Testis (tissue), 2 donors: ENCODE data around the gene CBY1.

Experiments used
- CTCF ChIP-seq, 3 experiments: fragments of 450-650 bp in 2 of 3; fragments of 200-600 bp in 1 of 3; sonication (generic) in 1 of 3; IDR thresholded peaks; one replicate each; pipeline ENCODE4 v1.5.1; 2016 to 2019; ENCODE audit warnings: antibody characterized with exemption in 3 of 3, mild to moderate bottlenecking in 2 of 3, moderate library complexity in 1 of 3
- POLR2A ChIP-seq: fragments of 450-650 bp; IDR thresholded peaks from one replicate; pipeline ENCODE4 v1.6.1; 2017; ENCODE audit warnings: antibody characterized with exemption, mild to moderate bottlenecking, moderate library complexity

- TF ChIP-seq CTCF (IDR thresholded peaks at IDR 0.05) (no peak), POLR2A (no peak)
Measured at GRCh38 chr22:38611559-38611958, 44.9 kb upstream of the CBY1 start.
